Globus pallidus (tissue), 1 donor: ENCODE results near the gene TRERF1.
A peak's percentile ranks its signal among the peaks of the same experiment; 100 is the strongest.

Source experiments
- DNase-seq: peaks from one replicate; pipeline ENCODE4 v3.0.0-alpha.2; 2015; ENCODE audit warnings: low spot score

The TRERF1 gene

GRCh38 chr6:42394151-42394550, 57.6 kb downstream of the TRERF1 start:
- no peak for DNase-seq

- no peak for DNase-seq
Observed at GRCh38 chr6:42393339-42393738, 58.4 kb downstream of the TRERF1 start.

- no peak for DNase-seq
Observed at GRCh38 chr6:42392833-42393232, 58.9 kb downstream of the TRERF1 start.

GRCh38 chr6:42391441-42391840, 60.3 kb downstream of the TRERF1 start:
- DNase-seq, result no peak

- DNase-seq, result no peak
Observed at GRCh38 chr6:42390228-42390934, 61.3 kb downstream of the TRERF1 start.

- no peak for DNase-seq
Observed at GRCh38 chr6:42389736-42390135, 62.0 kb downstream of the TRERF1 start.

GRCh38 chr6:42388046-42388445, 63.7 kb downstream of the TRERF1 start:
- DNase-seq, result no peak

GRCh38 chr6:42387336-42387735, 64.4 kb downstream of the TRERF1 start:
- DNase-seq, result no peak

GRCh38 chr6:42385339-42385738, 66.4 kb downstream of the TRERF1 start:
- no peak for DNase-seq

GRCh38 chr6:42383421-42384205, 68.1 kb downstream of the TRERF1 start:
- DNase-seq, result no peak

GRCh38 chr6:42381850-42382249, 69.9 kb downstream of the TRERF1 start:
- no peak for DNase-seq

GRCh38 chr6:42380228-42380979, 71.3 kb downstream of the TRERF1 start:
- no peak for DNase-seq

GRCh38 chr6:42378536-42378935, 73.2 kb downstream of the TRERF1 start:
- peak; percentile 13 for DNase-seq

- DNase-seq, result no peak
Observed at GRCh38 chr6:42378125-42378524, 73.6 kb downstream of the TRERF1 start.

- no peak for DNase-seq
Observed at GRCh38 chr6:42375007-42375635, 76.6 kb downstream of the TRERF1 start.

- no peak for DNase-seq
Observed at GRCh38 chr6:42374018-42374669, 77.6 kb downstream of the TRERF1 start.

- no peak for DNase-seq
Observed at GRCh38 chr6:42372699-42373098, 79.0 kb downstream of the TRERF1 start.

- no peak for DNase-seq
Observed at GRCh38 chr6:42370323-42370985, 81.3 kb downstream of the TRERF1 start.

GRCh38 chr6:42369568-42369967, 82.2 kb downstream of the TRERF1 start:
- DNase-seq, result no peak

- DNase-seq, result peak; percentile 17
Observed at GRCh38 chr6:42368181-42368580, 83.5 kb downstream of the TRERF1 start.

GRCh38 chr6:42367353-42368011, 84.2 kb downstream of the TRERF1 start:
- no peak for DNase-seq
